Esophagus muscularis mucosa (tissue), 4 donors: Measurements from ENCODE around the gene GADD45A.

Source experiments
- EP300 ChIP-seq: sonication (generic); formaldehyde crosslinking; IDR thresholded peaks from one replicate; pipeline ENCODE4 v1.6.1; 2017; ENCODE audit warnings: antibody characterized with exemption
- POLR2A ChIP-seq: fragments of 450-650 bp; IDR thresholded peaks from one replicate; pipeline ENCODE4 v1.6.1; 2017; ENCODE audit warnings: antibody characterized with exemption, moderate library complexity, mild to moderate bottlenecking, low read depth
- TF ChIP-seq, protein P1 (sequence below), 3 experiments: fragments of 200-600 bp in 2 of 3; fragments of 450-650 bp in 1 of 3; sonication (generic) in 2 of 3; IDR thresholded peaks; one replicate each; pipeline ENCODE4 v1.5.1; 2017 to 2019; ENCODE audit warnings: antibody characterized with exemption in 3 of 3, mild to moderate bottlenecking in 2 of 3, moderate library complexity in 1 of 3

DNA sequence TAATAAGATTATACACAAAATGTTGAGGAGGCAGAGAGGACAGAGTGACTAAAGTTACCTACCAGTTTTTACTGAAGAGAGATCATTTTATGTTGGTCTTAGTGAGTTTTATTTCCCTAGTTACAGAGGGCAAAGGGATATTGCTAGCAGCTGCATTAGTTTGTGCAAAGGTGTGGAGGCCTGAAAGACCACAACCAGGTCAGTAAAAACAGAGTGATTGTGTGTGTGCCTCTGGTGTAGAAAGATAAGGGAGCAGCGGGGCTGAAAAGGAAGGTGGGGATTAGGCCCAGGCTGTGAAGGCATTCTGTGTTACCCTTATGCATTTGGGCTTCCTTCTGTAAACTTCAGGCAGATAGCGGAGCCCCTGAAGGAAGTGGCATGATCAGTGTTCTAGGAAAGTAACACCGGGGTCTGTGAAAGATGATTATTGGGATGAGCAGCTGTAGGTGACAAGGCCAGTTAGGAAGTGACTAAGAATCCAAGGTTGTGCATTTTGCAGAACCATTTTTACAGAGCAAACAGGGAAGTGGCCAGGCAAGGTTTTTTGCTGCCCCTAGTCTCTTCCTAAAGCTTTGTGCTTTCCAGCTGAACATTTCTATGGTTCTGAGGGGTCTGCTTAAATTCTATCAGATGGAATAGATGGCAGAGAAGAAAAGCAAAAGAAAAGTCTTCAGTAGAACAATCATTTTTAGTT lies 3.7 kb downstream of the GADD45A start:
- TF ChIP-seq, protein P1, sequence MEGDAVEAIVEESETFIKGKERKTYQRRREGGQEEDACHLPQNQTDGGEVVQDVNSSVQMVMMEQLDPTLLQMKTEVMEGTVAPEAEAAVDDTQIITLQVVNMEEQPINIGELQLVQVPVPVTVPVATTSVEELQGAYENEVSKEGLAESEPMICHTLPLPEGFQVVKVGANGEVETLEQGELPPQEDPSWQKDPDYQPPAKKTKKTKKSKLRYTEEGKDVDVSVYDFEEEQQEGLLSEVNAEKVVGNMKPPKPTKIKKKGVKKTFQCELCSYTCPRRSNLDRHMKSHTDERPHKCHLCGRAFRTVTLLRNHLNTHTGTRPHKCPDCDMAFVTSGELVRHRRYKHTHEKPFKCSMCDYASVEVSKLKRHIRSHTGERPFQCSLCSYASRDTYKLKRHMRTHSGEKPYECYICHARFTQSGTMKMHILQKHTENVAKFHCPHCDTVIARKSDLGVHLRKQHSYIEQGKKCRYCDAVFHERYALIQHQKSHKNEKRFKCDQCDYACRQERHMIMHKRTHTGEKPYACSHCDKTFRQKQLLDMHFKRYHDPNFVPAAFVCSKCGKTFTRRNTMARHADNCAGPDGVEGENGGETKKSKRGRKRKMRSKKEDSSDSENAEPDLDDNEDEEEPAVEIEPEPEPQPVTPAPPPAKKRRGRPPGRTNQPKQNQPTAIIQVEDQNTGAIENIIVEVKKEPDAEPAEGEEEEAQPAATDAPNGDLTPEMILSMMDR (IDR thresholded peaks at IDR 0.05): no peak
- no peak for TF ChIP-seq EP300
- TF ChIP-seq POLR2A: no peak
